ENCODE measurements around the gene CBY2. TPM values are rescaled to one million over a fixed set of nuclear protein-coding genes. Genes with fewer than 3 reads are reported as not detected.
"Not testable (repeated sequence)": the region's sequence is repeated elsewhere in the genome, so short reads cannot be mapped to it uniquely, and the experiment has no call there.

CBY2 gene
- total RNA-seq, 4 donors from 2014 or later, result not detected

- Histone ChIP-seq H3K9me3 (no peaks in the 10 kb centered on the region), H3K27me3 (no peaks in the 10 kb centered on the region), H3K27ac (replicated peaks in 1 of 4) (no peak overlapping the region), H3K36me3 (no peaks in the 10 kb centered on the region), H3K4me3 (no peak overlapping the region), H3K4me1 (no peaks in the 10 kb centered on the region)
- DNase-seq (ENCODE audit: extremely low spot score), result no peak
- no peak for TF ChIP-seq EP300 (IDR thresholded peaks at IDR 0.05)
- no peak for TF ChIP-seq CTCF (IDR thresholded peaks at IDR 0.05)
- TF ChIP-seq POLR2A (IDR thresholded peaks at IDR 0.05; ENCODE audit: low read depth), result no peak
- no peak for TF ChIP-seq POLR2AphosphoS5 (IDR thresholded peaks at IDR 0.05)
- WGBS, result 50% methylated on average over 12 of the region's 13 CpGs
- intact Hi-C loops (cut with DNase I), result no loop called here
These were observed 47.0 kb downstream of the CBY2 start for GRCh38 chr13:45748941-45749759.

GRCh38 chr13:45750566-45750965, 48.4 kb downstream of the CBY2 start:
- Histone ChIP-seq H3K36me3 (no peaks in the 10 kb centered on the region), H3K27ac (replicated peaks in 1 of 4) (no peak overlapping the region), H3K27me3 (no peaks in the 10 kb centered on the region), H3K4me1 (no peaks in the 10 kb centered on the region), H3K4me3 (no peak overlapping the region), H3K9me3 (no peaks in the 10 kb centered on the region)
- WGBS, result 90% methylated on average over 3 of the region's 3 CpGs
- intact Hi-C loops (cut with DNase I), result no loop called here
- no peak for TF ChIP-seq CTCF (IDR thresholded peaks at IDR 0.05)
- DNase-seq (ENCODE audit: extremely low spot score), result no peak

GRCh38 chr13:45751885-45752284, 49.8 kb downstream of the CBY2 start:
- intact Hi-C loops (cut with DNase I), result no loop called here
- DNase-seq (ENCODE audit: extremely low spot score), result no peak
- no peak for TF ChIP-seq CTCF (IDR thresholded peaks at IDR 0.05)
- TF ChIP-seq POLR2AphosphoS5 (IDR thresholded peaks at IDR 0.05), result no peak
- TF ChIP-seq POLR2A (IDR thresholded peaks at IDR 0.05; ENCODE audit: low read depth), result no peak
- TF ChIP-seq EP300 (IDR thresholded peaks at IDR 0.05), result no peak
- H3K27me3 ChIP-seq, result no peaks in the 10 kb centered on the region
- peaks cover 0 to 3% (median under 1%) of the 10 kb centered on the region in 4 donors for H3K9me3 ChIP-seq
- H3K36me3 ChIP-seq, result no peaks in the 10 kb centered on the region
- H3K4me1 ChIP-seq, result no peaks in the 10 kb centered on the region
- no peak overlapping the region for H3K27ac ChIP-seq (replicated peaks in 1 of 4)
- no peak overlapping the region for H3K4me3 ChIP-seq

GRCh38 chr13:45752510-45752909, 50.4 kb downstream of the CBY2 start:
- no peak for DNase-seq (ENCODE audit: extremely low spot score)
- Histone ChIP-seq H3K4me1 (no peaks in the 10 kb centered on the region), H3K4me3 (no peak overlapping the region), H3K36me3 (no peaks in the 10 kb centered on the region), H3K9me3 (peaks cover 0 to 9% (median 4%) of the 10 kb centered on the region in 4 donors), H3K27ac (replicated peaks in 1 of 4) (no peak overlapping the region), H3K27me3 (no peaks in the 10 kb centered on the region)
- TF ChIP-seq POLR2AphosphoS5 (IDR thresholded peaks at IDR 0.05) (no peak), EP300 (IDR thresholded peaks at IDR 0.05) (no peak), POLR2A (IDR thresholded peaks at IDR 0.05; ENCODE audit: low read depth) (no peak), CTCF (IDR thresholded peaks at IDR 0.05) (no peak)
- WGBS, result 68% methylated on average over 1 of the region's 1 CpG
- intact Hi-C loops (cut with DNase I), result no loop called here

- intact Hi-C loops (cut with DNase I), result not testable (repeated sequence)
- 93% methylated on average over 1 of the region's 1 CpG for WGBS
- peaks cover 0 to 23% (median 17%) of the 10 kb centered on the region in 4 donors for H3K9me3 ChIP-seq
These were observed 54.4 kb downstream of the CBY2 start for GRCh38 chr13:45756498-45756897.

GRCh38 chr13:45757589-45757988, 55.5 kb downstream of the CBY2 start:
- DNase-seq (ENCODE audit: extremely low spot score); H3K27me3 ChIP-seq; H3K4me3 ChIP-seq; H3K36me3 ChIP-seq; intact Hi-C loops (cut with DNase I); H3K27ac ChIP-seq (replicated peaks in 1 of 4); H3K4me1 ChIP-seq: not testable (repeated sequence)
- WGBS, result 68% methylated on average over 3 of the region's 3 CpGs
- peaks cover 0 to 23% (median 17%) of the 10 kb centered on the region in 4 donors for H3K9me3 ChIP-seq

More at GRCh38 chr13:45756498-45756897, 54.4 kb downstream of the CBY2 start:
- H3K36me3 ChIP-seq; H3K4me3 ChIP-seq; DNase-seq (ENCODE audit: extremely low spot score); H3K4me1 ChIP-seq; H3K27ac ChIP-seq (replicated peaks in 1 of 4); H3K27me3 ChIP-seq: not testable (repeated sequence)

All from esophagus muscularis mucosa (tissue), 4 donors.